GM12872 (cell line): Measurements from ENCODE around the gene ZDHHC8.
A peak's percentile ranks its signal among the peaks of the same experiment; 100 is the strongest.

Experiments
- CTCF ChIP-seq: IDR thresholded peaks from 3 replicates; pipeline ENCODE4 v1.5.1; 2011; ENCODE audit warnings: low read depth, mild to moderate bottlenecking, low read length, moderate library complexity; ENCODE audit not compliant: insufficient read depth

Gene ZDHHC8

GRCh38 chr22:20192972-20193760 lies 61.6 kb downstream of the ZDHHC8 start:
- no peak for TF ChIP-seq CTCF

- no peak for TF ChIP-seq CTCF
Measured at GRCh38 chr22:20193761-20194494, 62.3 kb downstream of the ZDHHC8 start.

DNA sequence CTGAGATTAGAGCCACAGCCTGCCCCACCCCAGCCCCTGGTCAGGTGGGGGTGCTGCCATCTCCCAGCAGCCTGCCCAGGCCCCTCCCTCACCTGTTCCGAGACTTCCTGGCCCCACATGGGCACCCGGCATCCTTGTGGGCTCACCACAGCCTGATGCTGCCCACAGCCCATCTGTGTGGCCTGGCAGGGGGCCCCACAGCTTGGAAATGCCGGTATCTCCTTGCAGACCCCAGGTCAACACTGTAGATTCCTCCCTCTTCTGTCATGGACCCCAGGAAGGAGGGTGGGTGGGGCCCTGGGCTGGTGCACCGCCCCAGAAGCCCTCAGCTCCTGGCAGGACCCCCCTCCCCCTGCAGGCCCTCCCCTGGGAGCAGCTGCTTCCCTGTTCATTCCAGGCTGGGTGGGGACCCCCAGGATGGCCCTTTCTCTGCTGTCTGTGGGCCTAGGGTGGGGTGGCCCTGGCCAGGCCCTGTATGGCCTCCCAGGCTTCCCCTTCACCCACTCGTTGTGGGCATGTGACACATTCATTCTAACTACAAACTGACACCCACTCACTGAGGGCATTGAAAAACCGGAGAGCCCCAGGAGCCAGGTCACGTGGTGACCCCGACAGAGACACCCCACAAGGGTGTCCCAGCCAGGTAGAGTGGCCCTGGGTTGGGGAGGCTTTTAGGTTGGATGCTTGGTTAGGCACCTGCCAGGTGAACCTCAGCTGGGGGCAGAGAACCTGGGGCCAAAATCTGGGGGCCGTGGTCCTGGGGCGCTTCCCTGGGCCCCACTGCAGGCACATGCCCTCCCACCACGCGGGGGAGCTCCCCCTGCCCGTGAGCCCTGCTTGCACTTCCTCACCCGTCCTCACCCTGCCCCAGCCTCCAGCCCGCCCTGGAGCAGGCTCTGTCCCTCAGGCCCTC lies 63.3 kb downstream of the ZDHHC8 start:
- peak; percentile 29; the same call in 2 of the 3 replicates for TF ChIP-seq CTCF

DNA sequence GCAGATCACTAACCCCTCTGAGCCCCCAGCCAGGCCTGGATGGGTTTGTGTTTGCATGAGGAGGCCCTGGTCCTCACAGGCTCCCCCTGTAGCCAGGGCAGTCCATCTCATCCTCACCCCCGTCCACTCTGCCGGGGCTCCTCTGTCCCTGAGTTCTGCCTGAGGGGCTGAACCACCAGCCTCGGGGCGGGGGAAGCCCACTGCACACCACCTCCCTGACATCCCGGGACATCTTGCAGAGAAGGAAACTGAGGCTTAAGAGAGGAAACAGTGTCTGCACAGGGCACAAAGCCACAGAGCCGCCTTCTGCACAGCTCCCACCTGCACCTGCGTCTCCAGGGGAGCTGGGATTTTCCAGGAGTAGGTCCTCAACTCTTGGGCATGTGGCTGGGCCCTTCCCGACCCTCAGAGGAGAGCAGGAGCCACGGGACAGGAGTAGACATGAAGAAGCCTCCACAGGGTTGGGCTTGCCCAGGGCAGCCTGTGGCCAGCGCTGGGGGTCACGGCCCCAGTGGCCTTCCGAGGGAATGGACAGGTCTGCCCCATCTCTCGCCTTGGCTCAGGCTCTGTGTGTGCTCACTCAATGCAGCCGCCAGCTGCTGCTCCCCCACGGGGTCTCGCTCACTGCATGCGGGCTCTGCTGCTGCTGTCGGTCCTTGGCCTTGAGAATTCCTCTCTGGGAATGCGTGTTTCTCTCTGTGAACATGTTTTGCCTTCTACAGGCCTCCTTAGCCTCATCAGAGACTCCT lies 64.7 kb downstream of the ZDHHC8 start:
- no peak for TF ChIP-seq CTCF
